OCI-M1 (cell line): Measurements from ENCODE around the gene L3MBTL4.

Experiments
- DNase-seq: peaks from one replicate; lab custom pipeline; 2025; lab: John Stamatoyannopoulos, UW

L3MBTL4 gene

GRCh38 chr18:5987249-5987648 lies 427.5 kb downstream of the L3MBTL4 start:
- DNase-seq = no peak

- DNase-seq = no peak
Observed at GRCh38 chr18:5986257-5986931, 428.3 kb downstream of the L3MBTL4 start.

- no peak for DNase-seq
Observed at GRCh38 chr18:5984245-5984644, 430.5 kb downstream of the L3MBTL4 start.

- DNase-seq = no peak
Observed at GRCh38 chr18:5983488-5983887, 431.2 kb downstream of the L3MBTL4 start.

- DNase-seq = no peak
Observed at GRCh38 chr18:5982332-5982731, 432.4 kb downstream of the L3MBTL4 start.

- no peak for DNase-seq
Observed at GRCh38 chr18:5980721-5981120, 434.0 kb downstream of the L3MBTL4 start.

GRCh38 chr18:5979971-5980457 lies 434.7 kb downstream of the L3MBTL4 start:
- DNase-seq = no peak

GRCh38 chr18:5979176-5979888 lies 435.4 kb downstream of the L3MBTL4 start:
- no peak for DNase-seq

- no peak for DNase-seq
Observed at GRCh38 chr18:5977022-5977421, 437.7 kb downstream of the L3MBTL4 start.

- no peak for DNase-seq
Observed at GRCh38 chr18:5975111-5976002, 439.4 kb downstream of the L3MBTL4 start.

GRCh38 chr18:5974696-5975095 lies 440.0 kb downstream of the L3MBTL4 start:
- no peak for DNase-seq

- no peak for DNase-seq
Observed at GRCh38 chr18:5973099-5973498, 441.6 kb downstream of the L3MBTL4 start.

- no peak for DNase-seq
Observed at GRCh38 chr18:5972298-5972697, 442.4 kb downstream of the L3MBTL4 start.

GRCh38 chr18:5969989-5970403 lies 444.7 kb downstream of the L3MBTL4 start:
- DNase-seq = no peak

- DNase-seq = no peak
Observed at GRCh38 chr18:5969355-5969988, 445.2 kb downstream of the L3MBTL4 start.

- no peak for DNase-seq
Observed at GRCh38 chr18:5967666-5968065, 447.0 kb downstream of the L3MBTL4 start.

- DNase-seq = no peak
Observed at GRCh38 chr18:5967007-5967406, 447.7 kb downstream of the L3MBTL4 start.

GRCh38 chr18:5966514-5966913 lies 448.2 kb downstream of the L3MBTL4 start:
- no peak for DNase-seq

GRCh38 chr18:5964996-5965395 lies 449.7 kb downstream of the L3MBTL4 start:
- no peak for DNase-seq

- DNase-seq = no peak
Observed at GRCh38 chr18:5964596-5964995, 450.1 kb downstream of the L3MBTL4 start.

GRCh38 chr18:5964108-5964507 lies 450.6 kb downstream of the L3MBTL4 start:
- DNase-seq = no peak

- no peak for DNase-seq
Observed at GRCh38 chr18:5963267-5963666, 451.4 kb downstream of the L3MBTL4 start.
